HG02884 (cell line): ENCODE data around the gene MIA2.
A peak's percentile ranks its signal among the peaks of the same experiment; 100 is the strongest.

ENCODE experiments used
- ATAC-seq: cut with Tn5 transposase; IDR thresholded peaks from one replicate; pipeline ENCODE4 v1.9.1; 2021; ENCODE audit warnings: mild to moderate bottlenecking, moderate library complexity; ENCODE audit not compliant: unreplicated experiment

The MIA2 gene

DNA sequence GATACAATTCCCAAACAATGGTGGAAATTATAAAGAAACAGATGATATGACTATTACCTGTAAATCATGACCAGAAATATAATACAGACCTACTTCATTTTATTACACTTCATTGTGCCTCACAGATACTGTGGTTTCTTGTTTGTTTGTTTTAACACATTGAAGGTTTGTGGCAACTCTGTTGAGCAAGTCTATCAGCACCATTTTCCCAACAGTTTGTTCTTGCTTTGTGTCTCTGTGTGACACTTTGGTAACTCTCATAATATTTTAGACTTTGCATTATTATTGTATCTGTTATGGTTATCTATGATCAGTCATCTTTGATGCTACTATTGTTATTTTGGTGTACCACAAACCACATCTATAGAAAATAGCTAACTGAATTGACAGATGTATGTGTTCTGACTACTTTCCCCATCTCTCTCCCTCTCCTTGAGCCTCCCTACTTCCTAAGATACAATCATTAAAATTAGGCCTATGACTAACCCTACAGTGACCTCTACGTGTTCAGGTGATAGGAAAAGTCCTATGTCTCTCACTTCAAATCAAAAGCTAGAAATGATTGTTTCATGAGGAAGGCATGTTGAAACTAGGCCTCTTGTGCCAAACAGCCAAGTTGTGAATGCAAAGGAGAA, 149.4 kb downstream of the MIA2 start:
- peak; percentile 73 for ATAC-seq

DNA sequence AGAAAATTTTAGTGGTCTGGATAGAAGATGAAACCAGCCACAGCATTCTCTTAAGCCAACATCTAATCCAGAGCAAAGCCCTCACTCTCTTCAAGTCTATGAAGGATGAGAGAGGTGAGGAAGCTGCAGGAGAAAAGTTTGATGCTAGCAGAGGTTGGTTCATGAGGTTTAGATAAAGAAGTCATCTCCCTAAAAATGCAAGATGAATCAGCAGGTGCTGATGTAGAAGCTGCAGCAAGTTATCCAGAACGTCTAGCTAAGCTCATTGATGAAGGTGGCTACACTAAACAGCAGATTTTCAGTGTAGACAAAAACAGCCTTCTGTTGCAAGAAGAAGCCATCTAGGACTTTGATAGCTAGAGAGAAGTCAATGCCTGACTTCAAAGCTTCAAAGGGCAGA, 150.0 kb downstream of the MIA2 start:
- no peak for ATAC-seq

DNA sequence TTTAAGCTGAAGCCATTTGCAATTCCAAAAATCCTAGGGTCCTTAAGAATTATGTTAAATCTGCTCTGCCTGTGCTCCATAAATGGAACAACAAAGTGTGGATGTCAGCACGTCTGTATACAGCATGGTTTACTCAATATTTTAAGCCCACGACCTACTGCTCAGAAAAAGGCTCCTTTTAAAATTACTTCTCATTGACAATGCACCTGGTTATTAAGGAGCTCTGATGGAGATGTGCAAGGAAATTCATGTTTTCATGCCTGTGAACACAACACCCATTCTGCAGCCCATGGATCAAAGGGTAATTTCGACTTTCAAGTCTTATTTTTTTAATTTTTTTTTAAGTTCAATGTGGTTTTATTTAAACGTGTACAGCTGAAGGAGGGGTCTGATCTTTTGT, 150.5 kb downstream of the MIA2 start:
- ATAC-seq = no peak

DNA sequence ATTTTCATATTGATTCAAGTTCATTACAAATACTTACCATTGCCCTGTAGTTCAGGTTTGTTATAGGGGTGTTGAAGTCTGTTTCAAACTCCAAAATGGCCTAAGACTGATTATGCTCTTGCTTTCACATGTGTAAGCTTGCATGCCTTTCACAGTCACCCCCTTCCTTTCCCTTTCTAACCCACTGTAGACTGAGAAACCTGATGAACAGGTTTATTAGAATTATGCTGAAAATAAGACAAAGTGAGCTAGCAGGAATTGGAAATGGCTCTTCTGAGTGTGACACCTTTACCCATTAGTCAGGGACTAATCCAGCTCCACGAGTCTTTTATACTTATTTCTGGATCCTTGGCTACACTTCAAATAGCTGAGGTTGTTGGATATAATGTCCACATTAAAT, 159.6 kb downstream of the MIA2 start:
- no peak for ATAC-seq

DNA sequence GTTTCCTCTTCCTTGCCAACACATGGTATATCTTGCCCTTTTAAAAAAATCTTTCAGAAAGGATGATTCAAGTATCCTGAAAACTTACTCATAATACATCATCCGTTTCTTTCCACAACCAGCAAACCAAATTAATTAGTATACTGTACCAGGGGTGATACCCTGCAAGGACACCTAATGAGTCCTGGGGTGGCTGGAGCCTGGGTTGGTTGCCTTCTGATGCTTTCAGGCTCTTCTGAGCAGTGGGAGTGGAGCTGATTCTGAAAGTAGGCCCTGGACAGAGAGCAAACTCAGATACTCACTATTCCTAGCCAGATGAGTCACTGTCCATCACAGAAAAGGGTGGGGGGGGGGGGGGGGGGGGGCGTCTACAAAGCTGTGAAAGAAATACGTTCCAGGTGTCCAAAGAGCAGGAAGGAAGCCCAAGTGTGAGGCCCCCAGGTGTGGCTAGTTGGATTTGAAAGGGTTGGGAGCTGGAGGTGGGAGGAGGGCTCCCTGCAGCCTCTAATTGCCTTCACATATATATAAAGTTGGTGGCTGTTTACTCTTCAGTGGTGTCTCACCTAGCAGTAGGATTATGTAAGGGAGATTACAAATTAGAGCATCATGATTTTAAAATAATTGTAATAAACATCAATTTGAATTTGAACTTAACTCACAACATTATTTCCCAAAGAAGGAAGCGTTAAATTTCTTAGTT, 162.0 kb downstream of the MIA2 start:
- ATAC-seq = no peak

DNA sequence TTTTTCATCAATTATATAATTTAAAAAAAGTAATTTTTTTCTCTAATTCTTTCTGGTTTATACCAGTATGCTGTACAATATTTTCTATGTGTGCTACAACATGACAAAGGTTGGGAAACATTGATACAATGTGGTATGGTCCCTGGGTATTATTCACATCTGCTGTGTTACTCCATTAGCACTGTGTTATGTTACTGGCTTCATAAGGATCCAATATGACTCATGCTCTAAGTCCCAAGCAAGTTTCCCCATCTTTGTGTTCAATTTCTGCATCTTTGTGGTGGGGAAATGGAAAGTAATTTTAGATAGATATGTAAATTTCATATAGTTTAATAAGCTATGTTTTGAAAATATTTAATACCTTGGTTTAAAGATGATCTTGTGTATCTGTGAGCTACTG, 162.7 kb downstream of the MIA2 start:
- ATAC-seq = no peak

DNA sequence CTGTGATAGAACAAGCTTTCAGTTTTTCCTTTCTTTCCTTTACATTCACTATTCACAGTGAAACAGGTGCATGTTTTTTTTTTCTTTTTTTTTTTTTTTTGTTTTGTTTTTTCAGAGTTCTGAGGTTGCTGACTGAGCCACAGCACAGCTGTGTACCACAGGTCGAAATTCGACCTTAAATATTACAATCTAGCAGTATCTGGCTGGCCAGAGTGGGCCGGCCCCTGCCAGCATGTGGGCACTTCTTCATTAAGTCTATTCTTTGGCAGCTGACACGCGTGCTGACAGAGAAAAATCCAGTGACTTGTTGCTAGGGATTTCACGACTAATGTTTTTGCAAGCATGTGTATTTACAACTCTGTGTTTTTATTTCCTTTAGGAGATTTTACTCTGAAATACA, 164.7 kb downstream of the MIA2 start:
- no peak for ATAC-seq

DNA sequence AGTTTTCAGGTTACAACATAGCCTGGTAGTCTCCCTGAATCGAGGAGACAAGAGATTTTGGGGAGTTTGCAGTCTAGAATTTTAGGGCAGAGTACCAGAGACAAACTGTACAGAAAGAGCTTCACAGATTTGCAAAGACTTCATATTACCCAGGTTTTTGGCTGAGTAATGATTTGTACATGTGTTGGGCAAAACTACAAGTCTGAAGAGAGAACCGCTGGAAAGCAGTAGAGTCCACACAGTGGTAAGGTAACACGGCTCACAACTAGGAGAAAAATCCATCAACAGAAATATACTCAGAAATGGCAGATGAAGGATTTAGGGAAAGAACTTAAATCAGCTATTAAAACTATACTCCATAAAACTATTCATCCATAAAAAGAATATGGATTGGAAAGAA, 172.8 kb downstream of the MIA2 start:
- ATAC-seq = no peak

DNA sequence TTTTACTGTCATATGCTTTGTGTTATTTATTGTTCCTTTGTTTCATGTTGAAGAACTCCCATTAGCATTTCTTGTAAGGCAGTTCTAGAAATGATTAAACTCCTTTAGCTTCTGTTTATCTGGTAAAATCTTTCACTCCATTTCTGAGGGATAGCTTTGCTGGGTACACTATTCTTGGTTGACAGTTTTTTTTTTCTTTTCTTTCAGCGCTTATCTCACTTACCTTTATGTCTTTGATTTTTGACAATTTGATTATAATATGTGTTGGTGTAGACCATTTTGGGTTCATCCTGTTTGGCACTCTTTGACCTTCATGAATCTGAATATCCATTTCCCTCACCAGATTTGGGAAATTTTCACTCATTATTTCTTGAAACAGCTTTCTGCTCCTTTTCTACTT, 182.4 kb downstream of the MIA2 start:
- no peak for ATAC-seq

DNA sequence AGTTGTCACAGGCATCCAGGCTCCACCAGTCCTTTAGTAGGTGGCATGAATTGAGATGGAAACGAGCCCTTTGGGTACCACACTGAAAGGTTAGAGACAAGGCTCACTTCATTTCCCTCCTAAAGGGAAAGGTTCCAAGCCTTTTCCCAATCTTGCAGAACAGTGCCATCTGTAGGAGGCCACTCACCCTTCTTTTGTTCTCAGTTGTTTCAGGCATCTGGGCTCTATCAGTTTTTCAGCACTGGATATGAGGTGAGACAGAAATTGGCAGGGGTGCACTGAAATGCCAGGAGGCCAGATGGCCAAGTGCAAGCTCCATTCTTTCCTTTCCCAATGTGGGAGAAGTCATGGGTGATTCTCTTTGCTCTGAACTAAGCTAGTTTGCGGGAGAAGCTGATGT, 183.3 kb downstream of the MIA2 start:
- no peak for ATAC-seq

DNA sequence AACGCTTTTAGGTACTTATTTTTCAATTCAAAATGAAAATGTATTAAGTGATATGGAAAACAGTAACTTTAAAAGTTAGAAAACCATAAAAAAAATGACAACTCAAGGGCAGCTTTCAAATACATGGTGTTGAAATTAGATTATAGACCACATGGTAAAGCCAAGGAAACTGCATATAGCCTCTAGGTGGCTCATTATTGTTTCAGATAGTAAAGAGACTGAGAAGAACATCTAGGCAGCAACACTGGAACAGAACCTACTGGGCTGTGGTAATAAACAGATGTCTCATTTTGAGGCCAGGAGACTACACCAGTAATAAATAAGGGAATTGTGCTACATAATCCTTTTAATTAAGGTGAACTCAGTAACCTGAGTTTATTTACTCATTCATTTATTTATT, 185.6 kb downstream of the MIA2 start:
- ATAC-seq = no peak

DNA sequence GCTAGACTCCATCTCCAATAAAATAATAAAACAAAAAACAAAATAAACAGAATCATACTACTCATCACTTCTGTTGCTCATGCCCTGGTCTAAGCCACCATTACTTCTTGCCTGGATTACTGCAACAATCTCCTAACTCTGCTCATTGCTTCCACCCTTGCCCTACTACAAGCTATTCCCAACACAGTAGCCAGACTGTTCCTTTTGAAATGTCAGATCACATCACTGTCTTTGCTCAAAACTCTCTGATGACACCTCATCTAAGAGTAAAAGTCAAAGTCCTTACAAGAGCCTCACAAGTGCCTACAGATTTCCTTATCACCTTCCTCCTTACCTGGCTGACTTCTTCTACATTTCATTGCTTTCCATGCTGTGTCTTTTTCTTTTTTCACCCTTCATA, 188.5 kb downstream of the MIA2 start:
- no peak for ATAC-seq

DNA sequence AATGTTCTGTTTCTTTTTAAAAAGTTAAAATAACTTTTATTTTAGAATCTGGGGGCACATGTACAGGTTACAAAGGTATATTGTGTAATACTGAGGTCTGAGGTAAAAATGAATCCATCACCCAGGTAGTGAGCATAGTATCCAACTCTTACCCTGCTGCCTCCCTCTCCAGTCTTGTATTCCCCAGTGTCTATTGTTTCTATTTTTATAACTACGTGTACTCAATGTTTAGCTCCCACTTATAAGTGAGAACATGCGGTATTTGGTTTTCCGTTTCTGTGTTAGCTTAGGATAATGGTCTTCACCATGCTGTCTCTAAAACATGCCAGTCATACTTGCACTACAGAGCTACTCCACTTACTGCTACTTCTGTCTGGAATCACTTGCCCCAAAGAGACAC, 190.1 kb downstream of the MIA2 start:
- no peak for ATAC-seq

DNA sequence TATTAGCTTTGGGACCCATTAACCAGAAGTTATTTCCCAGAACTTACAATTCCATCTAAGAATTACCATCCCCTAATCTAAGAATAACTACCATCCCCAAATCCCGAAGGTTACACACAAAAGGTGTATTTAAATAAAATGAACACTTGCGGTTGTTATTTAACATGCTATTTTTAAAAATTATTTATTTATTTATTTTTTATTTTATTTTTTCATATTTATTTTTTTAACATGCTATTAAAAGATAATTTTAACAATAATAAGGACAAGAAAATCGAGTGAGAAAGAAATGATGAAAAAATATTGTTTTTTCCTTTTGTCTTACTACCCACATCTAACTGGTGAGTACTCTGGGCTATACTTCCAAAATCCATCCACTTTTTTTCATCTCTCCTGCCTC, 192.2 kb downstream of the MIA2 start:
- ATAC-seq = no peak

DNA sequence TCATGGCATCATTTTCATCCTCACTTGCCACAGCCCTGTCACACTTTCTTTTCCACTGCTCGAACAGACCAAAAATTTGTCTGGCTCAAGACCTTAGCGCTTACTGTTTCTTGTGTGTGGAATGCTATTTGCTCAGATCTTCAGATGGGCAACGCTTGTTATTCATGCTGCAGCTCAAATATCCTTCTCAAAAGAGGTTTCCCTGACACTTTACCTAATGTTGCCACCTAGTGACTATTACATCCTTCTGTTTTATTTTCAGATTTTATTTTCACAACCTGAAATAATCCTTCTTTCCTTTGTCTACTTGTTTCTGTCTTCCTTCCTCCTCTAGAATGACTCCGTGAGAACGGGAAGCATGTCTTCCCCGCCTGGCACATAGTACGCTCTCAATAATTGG, 192.9 kb downstream of the MIA2 start:
- no peak for ATAC-seq

DNA sequence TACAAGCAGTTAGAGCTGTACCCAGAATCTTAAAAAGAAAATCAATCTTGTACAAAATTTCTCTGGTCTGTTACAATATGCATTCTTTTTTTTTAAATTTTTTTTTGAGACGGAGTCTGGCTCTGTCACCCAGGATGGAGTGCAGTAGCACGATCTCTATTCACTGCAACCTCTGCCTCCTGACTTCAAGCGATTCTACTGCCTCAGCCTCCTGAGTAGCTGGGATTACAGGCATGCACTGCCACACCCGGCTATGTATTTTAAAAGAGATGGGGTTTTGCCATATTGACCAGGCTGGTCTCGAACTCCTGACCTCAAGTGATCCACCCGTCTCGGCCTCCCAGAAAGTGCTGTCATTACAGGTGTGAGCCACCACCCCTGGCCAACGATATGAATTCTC, 194.4 kb downstream of the MIA2 start:
- no peak for ATAC-seq

DNA sequence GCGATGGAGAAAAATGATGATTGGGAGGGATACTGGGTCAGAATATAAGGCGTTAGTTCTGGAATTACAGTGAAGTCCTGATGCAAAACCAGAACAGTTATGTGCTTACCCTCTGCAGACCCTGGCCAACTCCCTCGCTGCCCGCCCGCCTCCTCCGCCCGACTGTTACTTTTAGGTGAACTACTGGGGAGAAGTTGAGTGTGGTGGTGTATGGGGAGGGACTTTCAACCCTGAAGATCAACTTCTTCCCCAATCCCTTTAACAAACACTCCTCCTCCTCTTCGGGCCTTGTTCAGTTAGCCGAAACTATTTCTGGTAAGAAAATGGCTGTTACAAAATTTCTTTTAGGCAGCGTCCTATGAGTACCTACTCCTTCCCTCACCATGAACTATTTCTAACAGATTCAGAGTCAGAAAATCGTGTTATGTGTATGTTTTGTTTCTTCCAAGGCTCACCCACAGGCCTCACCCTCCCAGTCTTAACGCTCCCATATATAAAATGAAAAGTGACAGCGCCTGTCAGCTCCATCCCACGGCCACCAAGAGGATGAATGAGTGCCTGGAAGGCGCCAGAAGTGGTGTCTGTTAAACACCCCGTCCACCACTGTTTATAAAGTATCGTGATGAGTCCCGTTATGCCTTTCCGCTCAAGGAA, 197.2 kb downstream of the MIA2 start:
- ATAC-seq = peak; percentile 1

DNA sequence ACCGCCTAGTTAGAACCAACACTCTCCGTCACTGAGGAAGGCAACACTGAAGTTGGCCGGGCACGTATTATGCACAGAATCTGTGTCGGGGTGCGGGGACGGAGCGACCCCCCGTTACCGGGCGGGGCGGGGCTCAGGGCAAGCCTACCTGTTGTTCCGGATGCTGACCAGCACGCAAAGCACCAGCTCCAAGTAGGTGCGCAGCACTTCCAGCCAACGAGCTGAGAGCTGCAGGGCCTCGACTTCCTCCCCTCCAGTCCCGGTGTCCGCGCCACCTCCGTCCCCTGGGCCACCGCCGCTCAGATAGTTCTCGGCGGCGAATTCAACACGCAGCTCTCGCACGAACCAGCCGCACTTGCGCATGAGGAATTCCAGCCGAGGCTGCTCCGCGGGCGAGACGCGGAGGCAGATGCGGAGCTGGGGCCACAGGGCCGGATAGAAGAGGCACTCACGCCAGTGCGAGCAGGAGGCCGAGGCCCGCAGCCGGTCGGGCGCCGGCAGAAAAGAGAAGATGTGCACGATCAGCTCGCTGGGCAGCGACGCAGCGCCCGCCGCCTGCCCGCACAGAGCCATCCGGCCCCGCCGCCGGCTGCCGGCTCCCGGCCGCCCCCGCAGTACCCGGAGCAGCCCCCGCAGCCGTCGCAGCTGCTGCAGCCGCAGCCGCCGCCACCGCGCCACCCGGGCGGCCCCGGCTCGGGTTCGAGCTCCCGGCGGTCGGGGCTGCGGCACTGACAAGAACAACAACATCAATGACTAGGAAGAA, 197.9 kb downstream of the MIA2 start:
- ATAC-seq = peak; percentile 16

DNA sequence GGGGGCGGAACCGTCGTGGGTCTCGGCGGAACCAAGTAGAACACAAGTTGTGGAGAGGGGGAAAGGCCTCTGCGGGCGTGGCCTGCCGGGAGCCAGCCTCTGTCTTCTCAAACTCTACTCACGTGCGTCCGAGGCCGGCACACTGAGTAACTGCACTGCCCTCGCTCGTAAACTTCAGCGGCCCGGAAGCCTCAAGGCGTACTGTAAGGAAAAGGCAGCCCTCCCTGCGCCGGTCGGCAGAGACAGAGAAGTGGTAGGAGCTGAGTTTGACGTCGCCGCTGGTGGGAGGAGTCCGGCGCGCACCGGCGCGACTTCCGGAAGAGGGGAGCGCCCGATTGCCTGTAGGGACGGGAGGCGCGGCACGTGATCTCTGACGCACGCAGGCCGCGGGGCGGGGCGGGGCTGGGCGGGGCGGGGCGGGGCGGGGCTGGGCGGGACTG, 198.5 kb downstream of the MIA2 start, which contains the start of gene FBXO33:
FBXO33 (minus strand) TSS at position 255 of the 440 bp plus-strand sequence. CDS start 271 bp downstream, outside the sequence.
- ATAC-seq = peak; percentile 74

DNA sequence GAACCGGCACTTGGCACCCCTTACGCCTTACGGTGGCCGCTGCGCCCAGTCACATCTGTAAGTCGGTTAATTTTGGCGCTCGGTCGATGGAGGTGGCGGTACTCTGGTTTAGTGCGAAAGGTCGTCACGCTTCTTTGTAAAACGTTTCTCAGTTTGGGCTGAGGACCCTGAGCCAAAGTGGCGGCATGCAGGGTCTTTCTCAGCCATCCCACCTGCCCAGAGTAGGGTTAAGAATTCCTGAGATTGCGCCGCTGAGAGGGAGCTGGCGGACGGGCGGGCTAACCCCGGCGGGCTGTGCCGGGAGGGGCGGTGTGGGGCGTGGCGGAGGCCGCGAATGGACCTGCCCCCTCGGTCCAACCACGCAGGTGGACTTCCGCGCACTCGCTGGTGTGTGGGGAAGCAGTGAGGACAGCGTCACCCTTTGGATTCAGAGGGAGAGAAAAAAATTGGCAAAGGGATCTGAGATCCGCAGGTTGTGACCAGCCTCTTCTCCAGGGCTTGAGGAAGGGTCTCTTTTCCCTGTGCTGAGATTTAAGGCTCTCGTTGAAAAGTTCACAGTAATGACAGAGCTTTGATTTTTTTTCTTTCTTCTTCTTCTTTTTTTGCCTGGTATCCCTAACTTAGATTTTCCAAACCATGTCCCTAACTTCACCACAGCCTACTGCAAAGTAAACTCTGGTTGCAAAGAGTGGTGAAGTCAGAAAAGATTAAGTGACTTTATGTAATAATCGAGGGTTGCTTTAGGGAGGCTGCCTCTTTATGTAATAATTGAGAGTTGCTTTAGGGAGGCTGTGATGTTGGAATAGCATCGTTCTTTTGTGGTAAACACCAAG, 199.1 kb downstream of the MIA2 start:
- peak; percentile 54 for ATAC-seq

DNA sequence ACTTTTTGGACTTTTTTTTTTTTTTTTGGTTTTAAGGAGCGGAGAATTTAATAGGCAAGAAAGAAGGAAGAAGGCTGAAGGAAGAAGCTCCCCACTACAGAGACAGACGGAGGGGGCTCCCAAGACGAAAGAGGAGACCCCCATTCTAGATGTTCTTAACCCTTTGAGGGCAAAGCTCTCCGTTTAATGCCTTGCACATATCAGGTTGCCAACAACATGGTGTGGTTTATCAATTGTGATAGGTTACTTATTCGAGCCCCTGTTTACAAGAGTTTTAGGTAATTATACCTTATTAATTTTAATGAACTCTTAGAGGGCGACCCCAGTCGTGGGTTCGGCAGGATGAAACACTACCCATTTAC, 199.7 kb downstream of the MIA2 start:
- ATAC-seq = no peak
